CD8-positive, alpha-beta memory T cell (primary cell): ENCODE data around the gene EHD4. TPM values are rescaled to one million over a fixed set of nuclear protein-coding genes. Genes with fewer than 3 reads are reported as not detected.

ENCODE experiments used
- CTCF ChIA-PET: fragments of 350-600 bp; sonication (Branson Sonifier 250); formaldehyde crosslinking; loops from one replicate; lab custom pipeline; 2021; ENCODE audit warnings: antibody characterized with exemption; lab: Charles Lee
- POLR2A ChIA-PET: fragments of 350-600 bp; sonication (Branson Sonifier 250); formaldehyde crosslinking; loops from one replicate; lab custom pipeline; 2021; ENCODE audit warnings: antibody characterized with exemption; lab: Charles Lee
- DNase-seq, 5 donors: peaks; one replicate each; pipeline versions ENCODE4 v3.0.0 to v3.0.0-alpha.2; 2020 to 2022; ENCODE audit warnings: mixed read lengths in 1 of 5
- H3K27ac ChIP-seq: one replicate; pipeline ENCODE4 v1.7.0; 2013; ENCODE audit warnings: low read depth, mild to moderate bottlenecking, low read length, moderate library complexity
- H3K27me3 ChIP-seq: 2 replicates; pipeline ENCODE4 v1.7.0; 2013; ENCODE audit warnings: low read length, mild to moderate bottlenecking; ENCODE audit not compliant: insufficient read depth, poor library complexity, severe bottlenecking
- H3K36me3 ChIP-seq: 2 replicates; pipeline ENCODE4 v1.7.0; 2013; ENCODE audit warnings: mild to moderate bottlenecking, low read length, moderate library complexity; ENCODE audit not compliant: insufficient read depth
- H3K4me1 ChIP-seq: 2 replicates; pipeline ENCODE4 v1.7.0; 2013; ENCODE audit warnings: mild to moderate bottlenecking, low read length, moderate library complexity; ENCODE audit not compliant: insufficient read depth
- H3K4me3 ChIP-seq: 2 replicates; pipeline ENCODE4 v1.7.0; 2013; ENCODE audit warnings: mild to moderate bottlenecking, low read length
- H3K9me3 ChIP-seq: 2 replicates; pipeline ENCODE4 v1.7.0; 2013; ENCODE audit warnings: mild to moderate bottlenecking, low read length
- H3K27ac Mint-ChIP-seq, 8 donors: one replicate each; pipeline ENCODE4 v1.8.0; 2020 to 2021; ENCODE audit warnings: mixed read lengths in 8 of 8, mild to moderate bottlenecking in 6 of 8, inconsistent platforms in 3 of 8, moderate library complexity in 3 of 8
- H3K27me3 Mint-ChIP-seq, 2 donors: one replicate each; pipeline ENCODE4 v1.8.0; 2020 to 2021; ENCODE audit warnings: mixed read lengths in 2 of 2, mild to moderate bottlenecking in 1 of 2, moderate library complexity in 1 of 2
- H3K36me3 Mint-ChIP-seq, 3 donors: one replicate each; pipeline ENCODE4 v1.8.0; 2020 to 2021; ENCODE audit warnings: mixed read lengths in 3 of 3, inconsistent platforms in 1 of 3, mild to moderate bottlenecking in 1 of 3
- H3K4me1 Mint-ChIP-seq, 3 donors: one replicate each; pipeline ENCODE4 v1.8.0; 2020 to 2021; ENCODE audit warnings: mixed read lengths in 3 of 3, inconsistent platforms in 1 of 3, mild to moderate bottlenecking in 1 of 3
- H3K4me3 Mint-ChIP-seq, 7 donors: one replicate each; pipeline ENCODE4 v1.8.0; 2020 to 2021; ENCODE audit warnings: mixed read lengths in 7 of 7, mild to moderate bottlenecking in 6 of 7, moderate library complexity in 4 of 7, inconsistent platforms in 2 of 7
- H3K9me3 Mint-ChIP-seq, 5 donors: one replicate each; pipeline ENCODE4 v1.8.0; 2020 to 2022; ENCODE audit warnings: mixed read lengths in 5 of 5, mild to moderate bottlenecking in 3 of 5, moderate library complexity in 2 of 5, inconsistent platforms in 1 of 5
- polyA plus RNA-seq: library from polyadenylated mRNA; unstranded; fragments of 300-500 nt; fragmentation: Illumina TruSeq; gene quantifications from one replicate; pipeline ENCODE4 v1.2.3, GENCODE V29; 2021
- total RNA-seq, 2 experiments: library from RNA; stranded (reverse); gene quantifications; one replicate each; pipeline ENCODE4 v1.2.3, GENCODE V29; 2021

Gene EHD4
- total and polyA plus RNA-seq, 3 experiments from 2014 or later: 11.2 to 26.4 (median 24.2) TPM

DNA sequence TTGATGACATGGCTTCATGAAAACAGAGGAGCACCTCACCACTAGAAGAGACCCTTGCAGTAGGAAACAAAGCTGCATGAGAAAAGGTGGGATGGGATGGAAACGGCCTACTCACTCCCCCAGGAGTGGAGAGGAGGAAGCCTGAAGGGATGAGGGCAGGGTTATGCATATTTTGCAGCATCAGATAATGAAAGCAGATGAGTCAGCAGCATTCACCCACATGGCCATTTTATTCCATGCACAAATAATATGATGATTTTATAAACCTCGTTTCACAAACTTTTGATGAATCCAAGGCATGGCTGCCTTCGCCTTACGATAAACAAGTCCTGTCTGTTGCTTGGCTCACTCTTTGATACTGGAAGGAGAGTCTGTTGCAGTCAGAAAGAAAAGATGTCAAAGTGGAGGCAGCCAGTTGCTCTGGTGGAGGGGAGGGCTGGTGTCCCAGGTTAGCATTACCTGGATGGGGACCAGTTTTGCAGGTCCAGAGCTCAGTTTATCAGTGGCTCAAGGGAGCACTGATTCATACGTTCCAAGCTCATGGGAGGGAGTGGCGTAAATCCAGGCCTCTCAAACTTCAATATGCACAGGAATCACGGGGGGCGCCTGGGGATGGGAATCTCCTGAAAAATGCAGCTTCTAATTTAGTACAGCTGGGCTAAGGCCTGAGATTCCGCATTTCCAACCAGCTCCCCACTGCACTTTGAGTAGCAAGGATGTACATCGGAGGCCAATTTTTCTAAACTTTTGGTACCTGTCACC, 9.2 kb upstream of the EHD4 start:
- DNase-seq: no peak
- Mint-ChIP-seq H3K36me3 (no peaks in the 10 kb centered on the region), H3K4me1 (no peaks in the 10 kb centered on the region), H3K27me3 (peaks cover 5 to 6% of the 10 kb centered on the region in 2 donors), H3K9me3 (no peaks in the 10 kb centered on the region), H3K27ac (no peak overlapping the region), H3K4me3 (no peak overlapping the region)
- POLR2A ChIA-PET: no interaction called here
- Histone ChIP-seq H3K9me3 (no peaks in the 10 kb centered on the region), H3K4me1 (no peaks in the 10 kb centered on the region), H3K36me3 (no peaks in the 10 kb centered on the region), H3K27me3 (no peaks in the 10 kb centered on the region), H3K27ac (no peak overlapping the region), H3K4me3 (no peak overlapping the region)
- CTCF ChIA-PET: interaction anchor here (1.0 kb wide), 1 partner anchor 10 kb away, joined by 3 read pairs; no protein-coding TSS in a partner anchor

- ChIA-PET POLR2A (no interaction called here), CTCF (interaction anchor here (1.0 to 1.8 kb wide), 2 partner anchors 9 to 10 kb away, joined by 3 to 9 read pairs; no protein-coding TSS in a partner anchor)
- Mint-ChIP-seq H3K36me3 (no peaks in the 10 kb centered on the region), H3K27me3 (peaks cover 6 to 7% of the 10 kb centered on the region in 2 donors), H3K9me3 (no peaks in the 10 kb centered on the region), H3K4me3 (no peak overlapping the region), H3K4me1 (no peaks in the 10 kb centered on the region), H3K27ac (no peak overlapping the region)
- Histone ChIP-seq H3K9me3 (no peaks in the 10 kb centered on the region), H3K36me3 (no peaks in the 10 kb centered on the region), H3K4me3 (no peak overlapping the region), H3K4me1 (no peaks in the 10 kb centered on the region), H3K27ac (no peak overlapping the region), H3K27me3 (no peaks in the 10 kb centered on the region)
- DNase-seq: no peak
Measured at GRCh38 chr15:41980654-41981323, 8.4 kb upstream of the EHD4 start.

GRCh38 chr15:41979493-41980266, 7.3 kb upstream of the EHD4 start:
- H3K9me3 Mint-ChIP-seq: no peaks in the 10 kb centered on the region
- H3K27me3 ChIP-seq: no peaks in the 10 kb centered on the region
- H3K36me3 Mint-ChIP-seq: no peaks in the 10 kb centered on the region
- H3K27ac ChIP-seq: no peak overlapping the region
- no peaks in the 10 kb centered on the region for H3K9me3 ChIP-seq
- H3K4me1 Mint-ChIP-seq: no peaks in the 10 kb centered on the region
- CTCF ChIA-PET: interaction anchor here (1.8 kb wide), 1 partner anchor 10 kb away, joined by 9 read pairs; no protein-coding TSS in a partner anchor
- no peak overlapping the region for H3K4me3 ChIP-seq
- DNase-seq: no peak
- no peaks in the 10 kb centered on the region for H3K36me3 ChIP-seq
- H3K4me3 Mint-ChIP-seq: no peak overlapping the region
- H3K4me1 ChIP-seq: no peaks in the 10 kb centered on the region
- H3K27me3 Mint-ChIP-seq: peaks cover 9 to 13% of the 10 kb centered on the region in 2 donors
- POLR2A ChIA-PET: no interaction called here
- no peak overlapping the region for H3K27ac Mint-ChIP-seq

GRCh38 chr15:41978534-41978933, 6.2 kb upstream of the EHD4 start:
- Mint-ChIP-seq H3K27ac (no peak overlapping the region), H3K4me1 (peaks cover 0 to 3% (median 0%) of the 10 kb centered on the region in 3 donors), H3K4me3 (no peak overlapping the region), H3K9me3 (no peaks in the 10 kb centered on the region), H3K36me3 (no peaks in the 10 kb centered on the region), H3K27me3 (peaks cover 9 to 23% of the 10 kb centered on the region in 2 donors)
- CTCF ChIA-PET: no interaction called here
- H3K9me3 ChIP-seq: no peaks in the 10 kb centered on the region
- H3K27me3 ChIP-seq: no peaks in the 10 kb centered on the region
- no peaks in the 10 kb centered on the region for H3K4me1 ChIP-seq
- no peak for DNase-seq
- H3K36me3 ChIP-seq: no peaks in the 10 kb centered on the region
- no peak overlapping the region for H3K4me3 ChIP-seq
- POLR2A ChIA-PET: no interaction called here
- no peak overlapping the region for H3K27ac ChIP-seq

DNA sequence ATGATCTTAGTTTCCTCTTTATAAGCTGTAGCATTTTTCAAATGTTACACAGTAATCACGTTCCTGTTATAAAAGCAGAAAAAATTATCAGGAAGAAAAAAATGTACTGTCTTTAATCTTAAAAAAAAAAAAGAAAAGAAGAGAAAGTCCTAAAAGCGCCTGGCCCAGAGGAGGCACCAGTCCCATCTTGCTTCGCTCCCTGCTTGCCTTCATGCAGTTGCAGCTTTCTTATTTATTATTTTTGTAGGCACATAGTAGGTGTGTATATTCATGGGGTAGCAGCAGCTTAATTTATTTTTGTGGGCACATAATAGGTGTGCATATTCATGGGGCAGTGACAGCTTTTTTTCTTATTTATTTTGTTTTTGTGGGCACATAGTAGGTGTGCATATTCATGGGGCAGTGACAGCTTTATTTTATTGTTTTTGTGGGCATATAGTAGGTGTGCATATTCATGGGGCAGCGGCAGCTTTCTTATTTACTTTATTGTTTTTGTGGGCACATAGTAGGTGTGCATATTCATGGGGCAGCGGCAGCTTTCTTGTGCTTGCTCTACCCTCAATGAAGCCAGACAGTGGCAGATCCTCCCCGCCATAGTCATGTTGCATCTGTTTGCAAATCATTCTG, 5.5 kb upstream of the EHD4 start:
- DNase-seq: no peak
- no peak overlapping the region for H3K27ac Mint-ChIP-seq
- no peaks in the 10 kb centered on the region for H3K9me3 Mint-ChIP-seq
- ChIA-PET CTCF (no interaction called here), POLR2A (interaction anchor here (0.6 kb wide), 1 partner anchor 226 kb away, joined by 4 read pairs; no protein-coding TSS in a partner anchor)
- peaks cover 9 to 24% of the 10 kb centered on the region in 2 donors for H3K27me3 Mint-ChIP-seq
- no peak overlapping the region for H3K4me3 Mint-ChIP-seq
- no peaks in the 10 kb centered on the region for H3K36me3 ChIP-seq
- H3K9me3 ChIP-seq: no peaks in the 10 kb centered on the region
- H3K27me3 ChIP-seq: no peaks in the 10 kb centered on the region
- no peak overlapping the region for H3K4me3 ChIP-seq
- H3K4me1 ChIP-seq: peaks cover 3% of the 10 kb centered on the region
- H3K4me1 Mint-ChIP-seq: peaks cover 2 to 7% (median 5%) of the 10 kb centered on the region in 3 donors
- H3K36me3 Mint-ChIP-seq: peaks cover 0 to under 1% (median 0%) of the 10 kb centered on the region in 3 donors
- H3K27ac ChIP-seq: no peak overlapping the region

- Histone ChIP-seq H3K9me3 (no peaks in the 10 kb centered on the region), H3K4me1 (peaks cover 13% of the 10 kb centered on the region), H3K36me3 (no peaks in the 10 kb centered on the region), H3K4me3 (no peak overlapping the region), H3K27ac (no peak overlapping the region), H3K27me3 (no peaks in the 10 kb centered on the region)
- Mint-ChIP-seq H3K27me3 (peaks cover 11 to 24% of the 10 kb centered on the region in 2 donors), H3K4me1 (peaks cover 15 to 23% (median 17%) of the 10 kb centered on the region in 3 donors), H3K27ac (peak overlapping the region in 1 of 8 donors; percentile 61), H3K4me3 (no peak overlapping the region), H3K9me3 (no peaks in the 10 kb centered on the region), H3K36me3 (peaks cover 0 to 9% (median 0%) of the 10 kb centered on the region in 3 donors)
- no peak for DNase-seq
- POLR2A ChIA-PET: no interaction called here
- CTCF ChIA-PET: no interaction called here
Measured at GRCh38 chr15:41975669-41976068, 3.3 kb upstream of the EHD4 start.

GRCh38 chr15:41974041-41974440, 1.7 kb upstream of the EHD4 start:
- Histone ChIP-seq H3K27me3 (no peaks in the 10 kb centered on the region), H3K36me3 (no peaks in the 10 kb centered on the region), H3K9me3 (no peaks in the 10 kb centered on the region), H3K4me1 (peaks cover 26% of the 10 kb centered on the region), H3K4me3 (no peak overlapping the region), H3K27ac (no peak overlapping the region)
- peak overlapping the region in 2 of 8 donors; percentile 36 to 82 for H3K27ac Mint-ChIP-seq
- no peaks in the 10 kb centered on the region for H3K9me3 Mint-ChIP-seq
- peaks cover 11 to 24% of the 10 kb centered on the region in 2 donors for H3K27me3 Mint-ChIP-seq
- H3K4me3 Mint-ChIP-seq: peak overlapping the region in 3 of 7 donors; percentile 6 to 28 (median 24)
- POLR2A ChIA-PET: no interaction called here
- H3K4me1 Mint-ChIP-seq: peaks cover 29 to 36% (median 30%) of the 10 kb centered on the region in 3 donors
- DNase-seq: no peak
- CTCF ChIA-PET: interaction anchor here (2.5 kb wide), 1 partner anchor 15 kb away, joined by 17 read pairs; no protein-coding TSS in a partner anchor
- H3K36me3 Mint-ChIP-seq: peaks cover 0 to 9% (median 0%) of the 10 kb centered on the region in 3 donors
